ENCODE data around the gene ACTRT3. TPM values are rescaled to one million over a fixed set of nuclear protein-coding genes. Genes with fewer than 3 reads are reported as not detected.

The ACTRT3 gene
- total and polyA plus RNA-seq, 2 donors (not counting 3 experiments of a cell fraction or from before 2014, with no cell fraction given), result 2.6 to 3.3 TPM

DNA sequence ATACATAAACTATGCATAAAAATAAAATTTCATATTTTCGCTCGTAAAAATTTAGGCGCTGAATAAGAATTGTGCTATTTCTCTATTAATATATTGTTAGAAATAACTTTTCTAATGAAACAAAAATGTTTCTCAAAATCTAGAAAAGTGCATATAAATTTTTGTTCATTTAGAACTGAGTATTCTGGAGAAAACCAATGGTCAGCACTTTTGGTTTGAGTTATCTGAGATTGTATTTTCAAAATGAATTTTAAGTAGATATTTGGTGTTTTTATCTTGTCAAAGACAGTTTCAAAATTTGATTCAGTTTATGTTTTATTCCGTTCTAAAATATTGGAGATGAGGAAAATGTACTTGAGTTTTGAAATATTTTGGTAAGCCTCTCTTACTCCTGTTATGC is 17.8 kb upstream of the ACTRT3 start:
- Histone ChIP-seq H3K9me1 (replicated peaks; ENCODE audit: control insufficient read depth, extremely low read depth, insufficient read depth, low read length) (no peaks in the 10 kb centered on the region), H3K4me1 (ENCODE audit: control insufficient read depth, extremely low read depth, insufficient read depth, low read length) (no peaks in the 10 kb centered on the region), H3K4me3 (replicated peaks in 1 of 3; ENCODE audit: insufficient read depth in 1 of 3, low read depth in 1 of 3, low read length in 3 of 3) (no peak overlapping the region), H2AFZ (ENCODE audit: low read depth, low read length) (no peak overlapping the region), H3K27ac (ENCODE audit: insufficient read depth, low read depth, low read length) (no peak overlapping the region), H3K9ac (replicated peaks; ENCODE audit: extremely low read depth, insufficient read depth, low read length) (no peak overlapping the region), H3K36me3 (ENCODE audit: control insufficient read depth in 2 of 2, extremely low read depth in 1 of 2, insufficient read depth in 2 of 2, low read length in 2 of 2) (peaks cover 5 to 12% of the 10 kb centered on the region in 2 experiments), H4K20me1 (replicated peaks; ENCODE audit: control insufficient read depth, extremely low read depth, insufficient read depth, low read length) (no peaks in the 10 kb centered on the region), H3K27me3 (ENCODE audit: control insufficient read depth in 2 of 2, insufficient read depth in 2 of 2, low read length in 2 of 2) (no peaks in the 10 kb centered on the region), H3K79me2 (ENCODE audit: control insufficient read depth, insufficient read depth, low read length) (no peaks in the 10 kb centered on the region), H3K9me3 (replicated peaks; ENCODE audit: control insufficient read depth, insufficient read depth, low read length) (no peaks in the 10 kb centered on the region), H3K4me2 (ENCODE audit: insufficient read depth, low read length) (no peak overlapping the region)
- CTCF ChIA-PET, result no interaction called here
- dilution Hi-C loops (cut with MboI; ENCODE audit: extremely low pct_ligation_motif_present, low sequenced_read_pairs), result no loop called here
- intact Hi-C loops (cut with micrococcal nuclease), result no loop called here
- FAIRE-seq (no peak), DNase-seq (ENCODE audit: low read depth, low spot score) (no peak)
- no TSS peak for BruUV-seq (replicated peaks)
- TF ChIP-seq GATA2 (IDR thresholded peaks at IDR 0.05; ENCODE audit: insufficient read depth, insufficient read length, low read depth, low read length) (no peak), MYC (IDR thresholded peaks at IDR 0.05; ENCODE audit: low read depth, low read length) (no peak)
- POLR2A ChIA-PET, result no interaction called here

DNA sequence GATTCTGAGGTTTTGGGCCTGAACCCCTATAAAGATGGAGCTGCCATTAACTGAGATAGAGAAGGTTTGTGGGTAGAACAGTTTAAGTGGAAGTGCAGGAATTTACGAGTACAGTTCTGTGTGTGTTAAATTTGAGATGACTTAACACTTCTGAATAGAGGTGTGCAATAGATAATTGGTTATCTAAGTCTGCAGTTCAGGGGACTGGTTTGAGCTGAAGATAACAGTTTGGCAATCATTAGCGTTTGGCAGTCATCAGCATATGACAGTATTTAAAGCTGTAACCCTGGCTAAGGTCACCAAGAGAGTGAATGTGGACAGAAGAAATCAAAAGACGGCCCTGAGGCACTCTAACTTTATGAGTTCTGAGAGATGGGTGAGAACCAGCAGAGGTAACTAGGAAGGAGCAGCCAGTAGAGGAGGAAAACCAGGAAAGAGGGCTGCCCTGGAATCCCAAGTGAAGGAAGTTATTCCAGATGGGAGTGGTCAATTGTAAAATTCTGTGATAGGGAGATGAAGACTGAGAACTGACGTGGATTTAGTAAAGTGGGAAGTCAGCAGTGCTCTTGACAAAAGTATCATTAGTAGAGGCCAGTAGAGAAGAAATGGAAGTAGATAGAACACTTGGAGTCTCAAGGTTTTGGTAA is 12.0 kb upstream of the ACTRT3 start:
- ChIA-PET CTCF (no interaction called here), POLR2A (no interaction called here)
- no peak overlapping the region for H3K27ac ChIP-seq (ENCODE audit: insufficient read depth, low read depth, low read length)
- no peaks in the 10 kb centered on the region for H3K9me1 ChIP-seq (replicated peaks; ENCODE audit: control insufficient read depth, extremely low read depth, insufficient read depth, low read length)
- FAIRE-seq (no peak), DNase-seq (ENCODE audit: low read depth, low spot score) (no peak)
- H3K79me2 ChIP-seq (ENCODE audit: control insufficient read depth, insufficient read depth, low read length), result peaks cover 19% of the 10 kb centered on the region
- no peaks in the 10 kb centered on the region for H3K27me3 ChIP-seq (ENCODE audit: control insufficient read depth in 2 of 2, insufficient read depth in 2 of 2, low read length in 2 of 2)
- dilution Hi-C loops (cut with MboI; ENCODE audit: extremely low pct_ligation_motif_present, low sequenced_read_pairs) (no loop called here), intact Hi-C loops (cut with micrococcal nuclease) (no loop called here)
- no peaks in the 10 kb centered on the region for H3K9me3 ChIP-seq (replicated peaks; ENCODE audit: control insufficient read depth, insufficient read depth, low read length)
- no peak overlapping the region for H3K4me3 ChIP-seq (replicated peaks in 1 of 3; ENCODE audit: insufficient read depth in 1 of 3, low read depth in 1 of 3, low read length in 3 of 3)
- H3K4me1 ChIP-seq (ENCODE audit: control insufficient read depth, extremely low read depth, insufficient read depth, low read length), result no peaks in the 10 kb centered on the region
- BruUV-seq (replicated peaks), result no TSS peak
- H3K36me3 ChIP-seq (ENCODE audit: control insufficient read depth in 2 of 2, extremely low read depth in 1 of 2, insufficient read depth in 2 of 2, low read length in 2 of 2), result peaks cover 4 to 29% of the 10 kb centered on the region in 2 experiments
- TF ChIP-seq POLR2AphosphoS5 (IDR thresholded peaks at IDR 0.05; ENCODE audit: insufficient read depth, low read depth, low read length) (no peak), GATA2 (IDR thresholded peaks at IDR 0.05; ENCODE audit: insufficient read depth, insufficient read length, low read depth, low read length) (no peak), JUN (IDR thresholded peaks at IDR 0.05; ENCODE audit: borderline replicate concordance, insufficient read depth, insufficient read length, low read depth) (no peak), MYC (IDR thresholded peaks at IDR 0.05; ENCODE audit: low read depth, low read length) (no peak), EZH2 (IDR thresholded peaks at IDR 0.05; ENCODE audit: borderline replicate concordance, low read depth, low read length, severe bottlenecking) (no peak), POLR2A (IDR thresholded peaks at IDR 0.05; ENCODE audit: low read depth, low read length) (no peak), FOS (IDR thresholded peaks at IDR 0.05; ENCODE audit: borderline replicate concordance, insufficient read depth, low read length) (no peak)
- TF ChIP-seq, protein P1, sequence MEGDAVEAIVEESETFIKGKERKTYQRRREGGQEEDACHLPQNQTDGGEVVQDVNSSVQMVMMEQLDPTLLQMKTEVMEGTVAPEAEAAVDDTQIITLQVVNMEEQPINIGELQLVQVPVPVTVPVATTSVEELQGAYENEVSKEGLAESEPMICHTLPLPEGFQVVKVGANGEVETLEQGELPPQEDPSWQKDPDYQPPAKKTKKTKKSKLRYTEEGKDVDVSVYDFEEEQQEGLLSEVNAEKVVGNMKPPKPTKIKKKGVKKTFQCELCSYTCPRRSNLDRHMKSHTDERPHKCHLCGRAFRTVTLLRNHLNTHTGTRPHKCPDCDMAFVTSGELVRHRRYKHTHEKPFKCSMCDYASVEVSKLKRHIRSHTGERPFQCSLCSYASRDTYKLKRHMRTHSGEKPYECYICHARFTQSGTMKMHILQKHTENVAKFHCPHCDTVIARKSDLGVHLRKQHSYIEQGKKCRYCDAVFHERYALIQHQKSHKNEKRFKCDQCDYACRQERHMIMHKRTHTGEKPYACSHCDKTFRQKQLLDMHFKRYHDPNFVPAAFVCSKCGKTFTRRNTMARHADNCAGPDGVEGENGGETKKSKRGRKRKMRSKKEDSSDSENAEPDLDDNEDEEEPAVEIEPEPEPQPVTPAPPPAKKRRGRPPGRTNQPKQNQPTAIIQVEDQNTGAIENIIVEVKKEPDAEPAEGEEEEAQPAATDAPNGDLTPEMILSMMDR (IDR thresholded peaks at IDR 0.05; ENCODE audit: extremely low read depth in 1 of 2, insufficient read depth in 1 of 2, low read depth in 1 of 2, low read length in 2 of 2), result no peak
- TF ChIP-seq, protein P2, sequence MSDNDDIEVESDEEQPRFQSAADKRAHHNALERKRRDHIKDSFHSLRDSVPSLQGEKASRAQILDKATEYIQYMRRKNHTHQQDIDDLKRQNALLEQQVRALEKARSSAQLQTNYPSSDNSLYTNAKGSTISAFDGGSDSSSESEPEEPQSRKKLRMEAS (IDR thresholded peaks at IDR 0.05; ENCODE audit: insufficient read depth, insufficient read length), result no peak
- peaks cover 2% of the 10 kb centered on the region for H4K20me1 ChIP-seq (replicated peaks; ENCODE audit: control insufficient read depth, extremely low read depth, insufficient read depth, low read length)
- H3K4me2 ChIP-seq (ENCODE audit: insufficient read depth, low read length), result no peak overlapping the region
- no peak overlapping the region for H2AFZ ChIP-seq (ENCODE audit: low read depth, low read length)
- H3K9ac ChIP-seq (replicated peaks; ENCODE audit: extremely low read depth, insufficient read depth, low read length), result no peak overlapping the region
